ENCODE results near the gene UBXN6.

The UBXN6 gene

DNA sequence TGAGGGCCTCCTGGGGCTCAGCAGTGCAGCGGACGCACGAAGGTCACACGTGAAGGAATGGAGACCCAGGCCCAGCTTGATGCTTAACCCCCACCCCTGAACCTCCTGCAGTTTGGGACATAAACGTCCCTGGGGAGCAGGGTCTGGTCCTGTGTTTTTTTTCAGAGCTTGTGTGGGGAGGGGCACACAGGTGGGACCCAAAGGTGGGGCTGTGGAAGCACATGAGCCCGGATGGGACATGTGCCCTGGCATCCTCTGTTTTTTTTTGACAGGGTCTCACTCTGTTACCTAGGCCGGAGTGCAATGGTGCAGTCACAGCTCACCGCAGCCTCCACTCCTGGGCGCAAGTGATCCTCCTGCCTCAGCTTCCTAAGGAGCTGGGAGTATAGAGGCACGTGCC lies 20.5 kb downstream of the UBXN6 start:
- DNase-seq, result no peak

DNA sequence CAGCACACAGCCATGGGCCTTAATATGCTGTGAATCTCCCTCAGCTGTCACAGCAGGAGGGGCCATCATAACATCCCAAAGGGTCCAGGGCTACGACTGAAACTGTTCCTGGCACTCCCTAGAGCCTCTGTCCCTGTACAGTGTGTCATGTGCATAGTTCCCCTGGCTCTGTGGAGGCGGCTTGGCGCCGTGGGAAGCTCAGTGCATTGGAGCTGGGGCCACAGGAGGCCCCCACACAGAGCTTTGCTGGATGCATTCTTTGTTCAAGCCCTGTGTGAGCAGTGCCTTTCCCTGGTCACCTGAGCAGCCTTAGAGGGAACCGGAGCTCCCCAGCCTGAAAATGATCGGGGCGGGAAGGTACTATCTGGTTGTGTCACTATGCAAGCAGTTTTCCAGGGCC lies 21.4 kb downstream of the UBXN6 start:
- no peak for DNase-seq

DNA sequence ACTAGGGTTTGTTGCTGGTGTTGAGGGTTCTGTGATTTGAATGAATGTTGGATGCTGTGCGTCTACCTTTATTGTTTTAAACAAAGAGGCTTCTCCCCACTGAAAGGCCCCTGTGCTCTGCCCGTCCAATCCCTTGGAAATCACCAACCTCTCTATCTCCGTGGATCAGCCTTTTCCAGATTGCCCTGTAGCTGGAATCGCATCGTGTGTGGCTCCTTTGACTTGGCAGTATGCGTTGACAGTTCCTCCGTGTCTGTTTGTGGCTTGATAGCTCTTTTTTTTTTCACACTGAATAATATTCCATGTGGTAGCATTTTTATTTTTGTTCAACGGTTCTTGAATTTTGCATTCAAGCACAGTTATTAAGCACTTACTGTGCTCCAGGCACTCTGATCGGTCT lies 23.2 kb downstream of the UBXN6 start:
- DNase-seq, result no peak

DNA sequence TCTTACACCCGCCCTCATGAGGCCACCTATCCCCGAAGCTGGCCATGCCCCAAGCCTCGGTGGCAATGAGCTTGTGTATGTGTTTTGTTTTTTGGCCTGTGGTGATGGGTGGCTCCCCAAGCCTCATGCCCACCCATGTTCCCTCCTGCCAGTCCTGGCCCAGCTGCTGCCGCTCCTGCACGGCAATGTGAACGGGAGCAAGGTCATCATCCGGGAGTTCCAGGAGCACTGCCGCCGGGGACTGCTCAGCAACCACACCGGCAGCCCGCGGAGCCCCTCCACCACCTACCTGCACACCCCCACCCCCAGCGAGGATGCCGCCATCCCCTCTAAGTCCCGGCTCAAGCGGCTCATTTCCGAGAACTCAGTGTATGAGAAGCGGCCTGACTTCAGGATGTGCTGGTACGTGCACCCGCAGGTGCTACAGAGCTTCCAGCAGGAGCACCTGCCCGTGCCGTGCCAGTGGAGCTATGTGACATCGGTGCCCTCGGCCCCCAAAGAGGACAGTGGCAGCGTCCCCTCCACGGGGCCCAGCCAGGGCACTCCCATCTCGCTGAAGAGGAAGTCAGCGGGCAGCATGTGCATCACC lies 24.6 kb downstream of the UBXN6 start:
- DNase-seq, result no peak

DNA sequence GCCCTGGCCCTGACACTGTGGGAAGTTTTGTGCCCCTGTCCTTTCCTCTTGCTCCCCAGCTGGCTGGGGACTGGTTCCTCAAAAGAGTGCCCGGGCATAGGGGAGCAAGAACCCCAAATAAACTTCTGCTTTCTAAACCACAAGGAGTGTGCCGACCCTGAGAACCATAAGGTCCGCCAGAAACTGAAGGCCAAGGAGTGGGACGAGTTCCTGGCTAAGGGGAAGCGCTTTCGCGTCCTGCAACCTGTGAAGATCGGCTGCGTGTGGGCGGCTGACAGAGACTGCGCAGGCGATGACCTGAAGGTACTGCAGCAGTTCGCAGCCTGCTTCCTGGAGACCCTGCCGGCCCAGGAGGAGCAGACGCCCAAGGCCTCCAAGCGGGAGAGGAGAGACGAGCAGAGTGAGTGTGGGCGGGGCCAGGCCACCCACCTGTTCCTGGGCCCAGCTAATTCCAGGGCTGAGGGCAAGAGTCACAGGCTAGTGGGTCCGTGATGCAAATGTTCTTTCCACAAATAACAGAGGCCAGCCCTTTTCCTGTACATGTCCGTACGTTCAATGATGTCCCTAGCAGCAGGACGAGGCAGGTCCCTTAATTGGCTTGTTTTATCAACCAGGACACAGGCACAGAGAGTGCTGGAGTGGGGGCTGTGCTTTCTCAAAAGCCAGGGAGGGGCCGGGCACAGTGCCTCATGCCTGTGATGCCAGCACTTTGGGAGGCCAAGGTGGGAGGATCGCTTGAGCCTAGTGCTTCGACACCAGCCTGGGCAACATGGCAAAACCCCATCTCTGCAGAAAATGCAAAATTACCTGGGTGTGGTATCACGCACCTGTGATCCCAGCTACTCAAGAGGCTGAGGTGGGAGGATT lies 25.6 kb downstream of the UBXN6 start:
- no peak for DNase-seq

DNA sequence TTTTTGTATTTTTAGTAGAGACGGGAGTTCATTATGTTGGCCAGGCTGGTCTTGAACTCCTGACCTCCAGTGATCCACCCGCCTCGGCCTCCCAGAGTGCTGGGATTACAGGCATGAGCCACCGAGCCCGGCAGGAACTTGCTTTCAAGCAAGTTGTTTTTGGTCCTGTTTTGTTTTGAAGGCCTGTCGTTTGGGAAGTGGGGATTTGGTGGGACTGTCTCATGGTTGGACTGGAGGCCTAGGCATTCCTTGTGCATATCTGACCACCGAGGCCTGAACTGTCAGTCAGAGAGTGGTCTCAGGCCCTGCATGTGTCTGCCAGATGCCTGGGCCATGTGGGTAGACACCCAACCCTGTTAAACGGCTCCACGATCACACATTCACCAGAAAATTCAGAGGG lies 26.3 kb downstream of the UBXN6 start:
- DNase-seq, result no peak

DNA sequence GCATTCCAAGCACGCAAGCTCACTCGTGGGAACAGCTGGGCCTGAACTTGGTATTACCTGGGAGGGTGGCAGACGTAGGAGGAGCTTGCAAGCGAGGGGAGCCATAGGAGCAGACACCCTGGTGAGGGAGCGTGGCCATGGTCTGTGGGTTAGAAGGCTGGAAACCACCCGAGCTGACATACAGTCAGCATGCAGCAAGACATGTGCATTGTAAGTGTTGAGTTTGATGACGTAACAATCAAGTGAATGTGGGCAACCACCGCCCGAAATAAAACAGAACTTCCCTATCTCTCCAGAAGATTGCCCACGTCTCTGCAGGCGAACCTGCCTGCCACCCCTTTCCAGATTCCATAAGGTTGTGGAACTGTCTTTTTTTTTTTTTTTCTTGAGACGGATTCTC lies 26.8 kb downstream of the UBXN6 start:
- DNase-seq, result no peak

DNA sequence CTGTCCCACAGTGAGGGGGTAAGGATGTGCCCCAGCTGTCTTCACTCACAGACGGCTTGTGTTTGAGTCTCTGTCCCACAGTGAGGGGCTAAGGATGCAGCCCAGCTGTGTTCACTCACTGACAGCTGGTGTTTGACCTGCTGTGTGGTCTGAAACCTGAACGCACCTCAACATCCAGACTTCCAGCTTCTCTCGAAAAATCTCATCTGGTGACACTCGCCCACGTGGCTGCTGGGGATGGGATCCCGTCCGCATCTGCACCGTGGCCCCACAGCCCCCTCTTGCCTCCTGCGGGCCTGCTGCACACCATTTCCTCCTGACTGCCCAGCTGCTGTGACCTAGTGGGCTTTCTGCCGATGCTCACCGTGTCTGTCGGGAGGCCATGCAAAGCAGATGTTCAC lies 27.8 kb downstream of the UBXN6 start:
- no peak for DNase-seq

DNA sequence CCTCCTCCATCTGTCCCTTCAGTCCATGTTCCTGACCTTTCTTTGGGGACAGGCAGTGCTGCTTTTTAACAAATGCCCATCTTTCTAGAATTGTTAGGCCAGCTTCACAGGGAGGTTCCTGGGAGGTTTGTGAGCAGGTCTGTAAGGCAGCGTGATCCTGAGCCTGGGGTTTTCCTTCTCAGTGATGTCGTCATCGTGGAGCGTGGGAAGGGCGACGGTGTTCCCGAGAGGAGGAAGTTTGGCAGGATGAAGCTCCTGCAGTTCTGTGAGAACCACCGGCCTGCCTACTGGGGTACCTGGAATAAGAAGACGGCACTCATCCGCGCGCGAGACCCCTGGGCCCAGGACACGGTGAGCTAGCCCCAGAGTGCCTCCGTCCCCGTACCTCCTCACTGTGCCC lies 28.3 kb downstream of the UBXN6 start:
- no peak for DNase-seq

DNA sequence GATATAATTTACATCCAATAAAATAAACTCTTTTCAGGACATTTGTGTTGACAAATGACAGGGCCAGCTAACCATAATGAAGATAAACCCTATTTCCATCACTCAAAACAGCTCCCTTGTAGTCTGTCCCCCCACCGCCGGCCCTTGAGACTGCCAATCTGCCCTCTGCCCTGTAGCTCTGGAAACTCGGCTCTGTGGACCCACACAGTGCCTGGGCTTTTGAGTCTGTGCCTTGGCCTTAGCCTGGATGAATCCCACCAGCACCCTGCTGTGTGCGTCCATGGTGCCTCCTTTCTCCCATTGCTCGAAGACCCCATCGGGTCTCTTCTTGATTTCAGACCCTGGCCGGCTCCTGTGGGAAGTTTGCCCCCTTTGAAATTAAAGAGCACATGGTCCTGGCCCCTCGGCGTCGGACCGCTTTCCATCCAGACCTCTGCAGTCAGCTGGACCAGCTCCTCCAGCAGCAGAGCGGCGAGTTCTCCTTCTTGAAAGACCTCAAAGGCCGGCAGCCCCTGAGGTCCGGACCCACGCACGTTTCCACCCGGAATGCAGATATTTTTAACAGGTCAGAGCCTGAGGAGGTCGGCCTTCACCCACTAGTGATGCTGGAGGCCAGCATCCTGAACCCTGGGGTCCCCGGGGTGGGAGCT lies 29.1 kb downstream of the UBXN6 start:
- no peak for DNase-seq

DNA sequence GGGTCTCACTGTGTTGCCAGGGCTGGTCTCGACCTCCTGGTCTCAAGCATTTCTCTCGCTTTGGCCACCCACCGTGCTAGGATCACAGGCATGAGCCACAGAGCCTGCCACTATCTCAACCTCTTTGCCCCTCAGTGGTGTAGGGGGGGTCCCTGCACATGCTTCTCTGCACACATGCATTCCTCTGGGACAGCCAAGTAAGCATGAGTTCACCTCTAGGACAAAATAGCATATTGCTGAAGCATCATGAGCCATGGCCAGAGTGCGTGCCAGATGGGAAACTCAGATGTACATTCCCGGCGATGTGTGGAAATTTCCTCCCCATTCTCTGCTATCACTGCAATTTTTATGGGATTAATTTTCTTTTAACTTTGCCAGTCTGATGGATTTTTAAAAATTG lies 32.1 kb downstream of the UBXN6 start:
- no peak for DNase-seq

DNA sequence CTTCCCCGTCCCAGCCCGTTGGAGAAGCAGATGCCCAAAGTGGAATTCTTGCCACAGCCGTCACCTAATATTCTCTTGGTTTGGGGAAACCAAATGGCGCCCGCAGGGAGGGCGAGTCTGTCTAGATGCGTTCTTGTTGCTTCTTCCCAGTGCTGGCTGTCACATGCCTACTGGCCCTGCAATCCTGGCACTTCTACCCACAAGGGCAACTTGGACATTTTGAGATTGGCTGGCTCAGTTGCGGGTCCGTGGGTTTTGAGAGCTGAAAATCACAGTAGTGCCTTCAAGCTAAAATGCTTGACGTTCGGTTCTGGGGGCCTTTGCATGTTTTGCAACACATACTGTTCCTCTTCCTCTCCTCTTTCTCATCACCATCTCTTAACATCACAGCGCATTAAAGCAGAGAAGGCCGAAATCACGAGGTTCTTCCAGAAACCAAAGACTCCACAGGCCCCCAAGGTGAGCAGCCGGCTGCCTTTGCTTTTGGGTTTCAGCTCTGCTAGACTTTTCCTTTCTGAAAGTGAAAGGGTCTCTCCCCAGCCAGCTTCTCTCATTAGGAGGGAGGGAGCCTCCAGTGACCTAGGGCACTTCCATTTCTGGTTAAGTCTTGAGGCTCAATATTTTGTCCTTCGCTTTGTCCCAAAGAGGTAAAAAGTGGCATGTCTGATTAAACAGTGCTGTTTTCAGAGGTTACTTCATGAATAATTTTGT lies 34.0 kb downstream of the UBXN6 start:
- DNase-seq, result no peak

DNA sequence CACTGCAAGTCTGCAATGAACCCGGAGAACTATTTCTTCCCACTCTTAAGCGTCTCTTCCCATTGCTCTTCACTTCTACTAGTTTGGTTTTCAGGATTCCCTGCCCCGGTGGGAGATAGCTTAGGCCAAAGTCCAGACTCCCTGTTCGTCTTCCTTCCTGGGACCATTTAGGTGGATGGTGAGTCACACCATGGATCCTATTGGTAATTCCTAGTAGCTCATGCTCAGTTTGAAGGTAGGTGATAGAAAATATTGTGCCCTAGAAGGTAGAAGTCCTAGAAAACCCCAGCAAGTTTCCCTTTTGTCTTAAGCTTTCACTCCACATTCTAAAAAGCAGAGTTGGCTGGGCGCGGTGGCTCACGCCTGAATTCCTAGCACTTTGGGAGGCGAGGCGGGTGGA lies 41.3 kb downstream of the UBXN6 start:
- no peak for DNase-seq

DNA sequence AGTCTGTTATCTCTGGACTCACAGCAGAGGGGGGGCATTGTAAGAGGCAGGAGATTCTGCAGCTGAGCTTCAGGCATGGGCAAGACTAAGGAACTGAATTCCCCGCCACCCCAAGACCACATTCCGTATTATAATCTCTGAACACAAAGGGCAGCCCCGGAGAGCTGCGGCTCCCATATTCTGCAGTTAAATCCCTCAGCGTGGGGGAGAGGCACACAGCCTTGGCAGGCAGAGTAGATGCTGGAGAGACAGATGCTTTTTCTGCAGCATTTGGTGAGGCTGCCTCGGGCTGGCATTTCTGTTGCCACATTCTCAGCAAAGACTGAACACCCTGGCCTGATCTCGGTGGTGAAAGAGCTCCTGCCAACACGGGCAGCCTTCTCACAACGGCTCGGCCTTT lies 42.2 kb downstream of the UBXN6 start:
- no peak for DNase-seq

DNA sequence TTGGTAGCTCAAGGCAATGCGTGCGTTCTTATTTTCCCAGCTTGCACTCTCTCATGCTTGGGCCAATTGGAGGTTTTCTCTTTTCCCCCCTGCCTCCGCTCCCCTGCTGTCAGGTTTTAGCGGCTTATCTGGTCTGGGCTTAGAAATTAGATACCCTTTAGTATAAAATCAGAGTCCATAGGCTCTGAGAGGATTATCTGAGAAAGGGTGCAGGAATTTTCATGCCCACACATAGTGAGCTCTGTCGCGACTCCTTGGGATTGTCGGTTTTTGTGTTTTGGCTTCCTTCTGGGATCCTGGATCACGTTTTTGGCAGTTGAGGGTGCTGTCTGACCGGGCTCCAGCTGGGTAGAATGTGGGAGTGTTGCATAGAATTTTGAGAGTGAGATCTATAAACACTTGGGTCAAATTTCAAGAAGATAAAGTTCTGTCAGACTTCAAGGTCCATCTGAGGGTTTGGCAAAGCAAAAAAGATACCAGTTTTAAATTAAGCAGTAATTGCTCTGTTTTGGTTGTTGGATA lies 42.7 kb downstream of the UBXN6 start:
- no peak for DNase-seq

DNA sequence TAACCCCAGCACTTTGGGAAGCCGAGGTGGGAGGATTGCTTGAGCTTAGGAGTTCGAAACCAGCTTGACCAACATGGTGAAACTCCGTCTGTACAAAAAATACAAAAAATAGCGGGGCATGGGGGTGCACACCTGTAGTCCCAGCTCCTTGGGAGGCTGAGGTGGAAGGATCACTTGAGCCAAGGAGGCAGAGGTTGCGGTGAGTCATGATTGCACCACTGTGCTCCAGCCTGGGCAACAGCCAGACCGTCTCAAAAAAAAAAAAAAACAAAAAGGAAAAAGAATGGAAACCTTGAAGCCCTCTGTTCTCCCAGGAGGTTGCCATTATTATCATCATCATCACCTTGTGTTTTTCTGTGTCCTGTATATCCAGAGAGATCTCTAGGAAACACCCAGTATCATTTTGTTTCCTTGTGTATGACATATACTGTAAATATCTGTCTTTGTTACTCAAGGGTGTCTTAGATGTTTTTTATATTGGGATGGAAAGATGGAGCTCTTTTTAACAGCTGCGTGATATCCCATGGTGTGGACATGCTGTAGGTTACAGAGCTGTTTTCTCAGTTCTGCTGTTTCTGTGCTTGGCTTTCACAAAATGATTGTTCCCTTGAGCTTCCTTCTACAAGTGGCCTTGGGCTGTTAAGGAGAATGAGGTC lies 43.3 kb downstream of the UBXN6 start:
- DNase-seq, result no peak

DNA sequence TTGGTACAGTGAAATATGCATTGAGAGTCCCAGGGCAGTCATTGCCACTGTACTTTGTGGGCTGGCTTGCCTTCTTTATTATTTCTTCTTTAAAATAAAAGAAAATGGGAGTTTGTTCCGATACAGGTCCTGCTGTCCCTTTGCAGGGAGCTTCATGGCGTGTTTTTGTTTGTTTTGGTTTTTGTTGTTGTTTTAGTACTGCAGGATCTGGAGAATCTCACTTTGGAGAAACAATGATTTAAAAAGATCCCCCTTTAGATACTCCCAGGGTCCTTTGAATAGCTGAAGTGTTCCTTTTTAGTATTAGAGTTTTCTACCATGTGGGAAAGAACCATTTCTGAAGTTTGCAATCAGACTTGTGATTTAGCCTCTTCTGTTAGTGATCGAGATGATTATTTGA lies 44.0 kb downstream of the UBXN6 start:
- no peak for DNase-seq

DNA sequence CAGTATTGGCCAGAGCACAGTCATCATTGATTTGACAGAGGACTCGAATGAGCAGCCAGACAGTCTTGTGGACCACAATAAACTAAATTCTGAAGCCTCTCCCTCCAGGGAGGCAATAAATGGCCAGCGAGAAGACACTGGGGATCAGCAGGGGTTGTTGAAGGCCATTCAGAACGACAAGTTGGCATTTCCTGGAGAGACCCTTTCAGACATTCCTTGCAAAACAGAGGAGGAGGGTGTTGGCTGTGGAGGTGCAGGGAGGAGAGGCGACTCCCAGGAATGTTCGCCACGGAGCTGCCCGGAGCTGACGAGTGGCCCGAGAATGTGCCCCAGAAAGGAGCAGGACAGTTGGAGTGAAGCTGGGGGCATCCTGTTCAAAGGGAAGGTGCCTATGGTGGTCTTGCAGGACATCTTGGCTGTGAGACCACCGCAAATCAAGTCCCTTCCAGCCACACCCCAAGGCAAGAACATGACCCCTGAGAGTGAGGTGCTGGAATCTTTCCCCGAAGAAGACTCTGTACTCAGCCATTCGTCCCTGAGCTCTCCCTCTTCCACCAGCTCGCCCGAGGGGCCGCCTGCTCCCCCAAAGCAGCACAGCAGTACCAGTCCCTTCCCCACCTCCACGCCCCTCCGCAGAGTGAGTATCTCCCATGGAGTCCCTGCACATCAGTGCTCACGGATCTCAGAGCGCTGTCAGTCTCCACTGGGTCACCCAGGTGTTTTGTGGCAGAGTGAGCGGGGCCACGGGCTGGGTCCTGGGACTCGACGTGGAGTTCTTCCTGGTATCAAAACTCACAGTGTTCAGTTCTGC lies 48.3 kb downstream of the UBXN6 start:
- no peak for DNase-seq

DNA sequence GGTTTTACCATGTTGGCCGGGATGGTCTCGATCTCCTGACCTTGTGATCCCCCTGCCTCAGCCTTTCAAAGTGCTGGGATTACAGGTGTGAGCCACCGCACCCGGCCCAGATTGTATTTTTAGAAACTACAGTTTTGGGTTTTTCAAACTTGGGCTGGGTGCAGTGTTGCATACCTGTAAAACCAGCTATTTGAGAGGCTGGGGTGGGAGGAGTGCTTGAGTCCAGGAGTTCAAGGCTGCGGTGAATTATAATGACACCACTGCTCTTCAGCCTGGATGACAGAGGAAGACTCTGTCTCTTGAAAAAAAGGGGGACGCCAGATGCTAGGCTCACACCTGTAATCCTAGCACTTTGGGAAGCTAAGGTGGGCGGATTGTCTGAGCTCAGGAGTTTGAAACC lies 51.0 kb downstream of the UBXN6 start:
- no peak for DNase-seq

DNA sequence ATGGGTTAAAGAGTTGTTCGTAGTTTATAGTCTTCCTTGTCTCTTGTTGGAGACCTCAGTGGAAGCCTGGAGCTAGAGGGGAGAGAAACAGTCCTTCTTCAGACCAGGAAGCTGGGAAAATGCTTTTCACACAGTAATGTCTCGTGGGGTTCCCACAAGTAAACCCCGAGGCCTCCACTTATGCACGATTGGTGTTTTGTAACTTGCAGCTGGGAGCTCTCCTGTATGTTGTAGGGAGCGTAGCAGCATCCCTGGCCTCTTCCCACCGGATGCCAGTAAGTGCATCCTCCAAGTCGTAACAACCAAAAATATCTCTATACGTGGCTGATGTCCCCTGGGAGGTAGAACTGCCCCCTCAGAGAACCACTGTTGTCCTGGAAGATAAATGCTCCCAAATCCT lies 51.6 kb downstream of the UBXN6 start:
- DNase-seq, result no peak

DNA sequence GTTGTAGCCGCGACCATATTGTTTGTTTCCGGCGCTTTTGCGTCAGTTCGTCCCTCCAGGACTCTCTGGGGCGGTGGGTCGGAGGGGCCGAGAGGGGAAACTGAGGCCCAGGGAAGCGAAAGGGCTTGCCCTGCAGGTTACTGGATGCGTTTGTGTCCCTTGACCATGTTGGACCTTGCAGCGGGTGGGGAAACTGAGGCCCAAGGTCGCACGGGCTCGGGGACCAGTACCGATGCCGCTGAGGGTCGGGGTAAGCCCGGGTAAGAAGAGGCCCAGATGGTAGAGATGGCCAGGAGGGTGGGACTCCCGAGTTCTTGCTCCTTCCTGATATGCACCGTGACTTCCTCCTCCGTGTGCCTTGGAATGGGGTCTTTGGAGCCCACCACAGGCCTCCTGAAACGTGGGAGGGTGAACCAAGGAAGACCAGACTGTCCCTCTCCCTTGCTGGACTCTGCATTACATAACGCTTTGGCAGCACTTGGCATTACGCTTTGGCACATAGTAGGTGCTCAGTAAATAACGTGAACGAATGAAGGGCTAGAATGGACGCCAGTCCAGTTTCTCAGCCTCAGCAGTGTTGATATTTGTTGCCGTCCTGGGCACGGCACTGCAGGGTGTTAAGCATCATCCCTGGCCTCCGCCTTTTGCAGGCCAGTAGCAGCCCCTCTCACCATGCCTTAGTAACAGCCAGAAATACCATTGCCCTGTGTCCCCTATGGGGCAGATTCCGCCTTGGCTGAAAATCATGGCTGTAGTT lies 54.4 kb downstream of the UBXN6 start:
- no peak for DNase-seq
